Activated naive CD8-positive, alpha-beta T cell treated with anti-CD3 and anti-CD28 coated beads, Interleukin-2, amount 50 U/mL, for 24 hours (primary cell): ENCODE results near the gene SREBF2.
A peak's percentile ranks its signal among the peaks of the same experiment; 100 is the strongest.
"Not testable (repeated sequence)": the region's sequence is repeated elsewhere in the genome, so short reads cannot be mapped to it uniquely, and the experiment has no call there.

Source experiments
- ATAC-seq: fragments of 150-1000 bp; cut with Tn5 transposase; one replicate; pipeline ENCODE4 v1.10.0; 2021
- DNase-seq: peaks from one replicate; pipeline ENCODE4 v3.0.0; 2021
- H3K27ac Mint-ChIP-seq: one replicate; pipeline ENCODE4 v1.8.0; 2021; ENCODE audit warnings: mild to moderate bottlenecking, mixed read lengths
- H3K27me3 Mint-ChIP-seq: one replicate; pipeline ENCODE4 v1.8.0; 2021; ENCODE audit warnings: mixed read lengths
- H3K36me3 Mint-ChIP-seq: one replicate; pipeline ENCODE4 v1.8.0; 2021; ENCODE audit warnings: low read depth, mixed read lengths
- H3K4me1 Mint-ChIP-seq: one replicate; pipeline ENCODE4 v1.8.0; 2021; ENCODE audit warnings: mixed read lengths
- H3K4me3 Mint-ChIP-seq: one replicate; pipeline ENCODE4 v1.8.0; 2021; ENCODE audit warnings: mild to moderate bottlenecking, moderate library complexity, mixed read lengths
- H3K9me3 Mint-ChIP-seq: one replicate; pipeline ENCODE4 v1.8.0; 2021; ENCODE audit warnings: mixed read lengths

SREBF2 gene

DNA sequence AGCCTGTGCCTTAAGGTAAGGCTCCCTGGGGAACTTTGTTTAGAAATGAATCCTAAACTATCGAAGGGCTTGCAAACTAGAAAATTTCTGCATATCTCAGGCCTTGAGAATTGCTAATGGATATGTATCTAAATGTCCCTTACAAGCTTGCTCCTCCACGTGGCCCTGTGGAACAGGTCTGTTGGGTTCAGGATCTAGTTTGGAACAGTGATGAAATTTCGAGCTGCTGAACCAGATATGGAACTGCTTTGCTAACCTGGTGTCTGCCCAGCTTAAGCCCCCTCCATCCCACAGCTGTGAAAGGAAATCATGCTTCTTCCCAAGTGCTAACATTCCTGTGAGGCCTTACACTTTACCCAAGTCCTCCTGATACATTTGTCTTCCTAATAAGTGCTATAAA lies 11.6 kb downstream of the SREBF2 start:
- no peaks in the 10 kb centered on the region for H3K9me3 Mint-ChIP-seq
- peaks cover 76% of the 10 kb centered on the region for H3K4me1 Mint-ChIP-seq
- H3K36me3 Mint-ChIP-seq, result peaks cover 26% of the 10 kb centered on the region
- no peaks in the 10 kb centered on the region for H3K27me3 Mint-ChIP-seq
- H3K27ac Mint-ChIP-seq, result no peak overlapping the region
- no peak overlapping the region for H3K4me3 Mint-ChIP-seq
- DNase-seq, result no peak
- ATAC-seq, result no peak

- Mint-ChIP-seq H3K4me3 (no peak overlapping the region), H3K27me3 (no peaks in the 10 kb centered on the region), H3K9me3 (no peaks in the 10 kb centered on the region), H3K27ac (no peak overlapping the region), H3K4me1 (peaks cover 77% of the 10 kb centered on the region), H3K36me3 (peaks cover 26% of the 10 kb centered on the region)
- no peak for ATAC-seq
- no peak for DNase-seq
Measured at GRCh38 chr22:41845380-41846267, 12.7 kb downstream of the SREBF2 start.

GRCh38 chr22:41846268-41846987 lies 13.5 kb downstream of the SREBF2 start:
- Mint-ChIP-seq H3K36me3 (peaks cover 24% of the 10 kb centered on the region), H3K9me3 (no peaks in the 10 kb centered on the region), H3K4me3 (no peak overlapping the region), H3K4me1 (peaks cover 71% of the 10 kb centered on the region), H3K27ac (peak overlapping the region; percentile 24), H3K27me3 (no peaks in the 10 kb centered on the region)
- ATAC-seq (no peak), DNase-seq (no peak)

DNA sequence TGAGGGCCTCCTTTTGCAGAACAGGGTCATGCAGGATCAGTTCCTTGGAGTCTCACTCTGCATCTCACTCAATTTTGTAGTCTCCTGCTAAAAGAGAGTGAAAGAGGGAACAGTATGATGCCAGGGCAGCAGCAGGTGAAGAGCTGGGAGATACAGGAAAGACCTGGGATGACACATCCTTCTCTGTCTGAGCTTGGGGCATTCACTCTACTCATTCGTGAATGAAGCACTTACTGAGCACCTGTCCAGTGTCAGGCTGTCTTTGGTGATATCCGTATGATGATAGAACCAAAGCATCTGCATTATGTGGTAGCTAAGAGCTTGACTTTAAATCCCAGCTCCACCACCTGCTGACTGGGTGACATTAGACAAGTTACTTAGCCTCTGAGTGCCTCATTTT lies 14.4 kb downstream of the SREBF2 start:
- ATAC-seq, result no peak
- Mint-ChIP-seq H3K36me3 (peaks cover 24% of the 10 kb centered on the region), H3K27ac (peak overlapping the region; percentile 24), H3K27me3 (no peaks in the 10 kb centered on the region), H3K4me3 (no peak overlapping the region), H3K4me1 (peaks cover 66% of the 10 kb centered on the region), H3K9me3 (no peaks in the 10 kb centered on the region)
- no peak for DNase-seq

GRCh38 chr22:41848468-41848867 lies 15.6 kb downstream of the SREBF2 start:
- Mint-ChIP-seq H3K36me3 (peaks cover 25% of the 10 kb centered on the region), H3K4me3 (no peak overlapping the region), H3K27me3 (no peaks in the 10 kb centered on the region), H3K27ac (no peak overlapping the region), H3K9me3 (no peaks in the 10 kb centered on the region), H3K4me1 (peaks cover 60% of the 10 kb centered on the region)
- no peak for ATAC-seq
- no peak for DNase-seq

DNA sequence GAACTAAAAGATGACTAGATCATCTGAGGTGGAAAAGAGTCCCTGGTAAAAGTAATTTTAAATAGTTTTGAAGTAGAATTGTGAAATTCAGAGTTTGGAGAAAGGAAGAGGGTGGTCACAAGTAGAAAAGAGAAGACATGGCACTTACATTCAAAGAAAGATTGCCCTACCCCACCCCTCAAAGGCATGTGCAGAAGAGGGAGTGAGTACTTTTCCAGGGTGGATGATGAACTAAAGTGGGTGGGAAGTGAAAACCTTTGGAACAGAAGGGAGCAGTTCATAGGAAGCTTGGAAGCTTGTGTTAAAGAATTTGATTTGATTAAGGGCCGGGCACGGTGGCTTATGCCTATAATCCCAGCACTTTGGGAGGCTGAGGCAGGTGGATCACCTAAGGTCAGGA lies 23.6 kb downstream of the SREBF2 start:
- H3K4me3 Mint-ChIP-seq, result no peak overlapping the region

DNA sequence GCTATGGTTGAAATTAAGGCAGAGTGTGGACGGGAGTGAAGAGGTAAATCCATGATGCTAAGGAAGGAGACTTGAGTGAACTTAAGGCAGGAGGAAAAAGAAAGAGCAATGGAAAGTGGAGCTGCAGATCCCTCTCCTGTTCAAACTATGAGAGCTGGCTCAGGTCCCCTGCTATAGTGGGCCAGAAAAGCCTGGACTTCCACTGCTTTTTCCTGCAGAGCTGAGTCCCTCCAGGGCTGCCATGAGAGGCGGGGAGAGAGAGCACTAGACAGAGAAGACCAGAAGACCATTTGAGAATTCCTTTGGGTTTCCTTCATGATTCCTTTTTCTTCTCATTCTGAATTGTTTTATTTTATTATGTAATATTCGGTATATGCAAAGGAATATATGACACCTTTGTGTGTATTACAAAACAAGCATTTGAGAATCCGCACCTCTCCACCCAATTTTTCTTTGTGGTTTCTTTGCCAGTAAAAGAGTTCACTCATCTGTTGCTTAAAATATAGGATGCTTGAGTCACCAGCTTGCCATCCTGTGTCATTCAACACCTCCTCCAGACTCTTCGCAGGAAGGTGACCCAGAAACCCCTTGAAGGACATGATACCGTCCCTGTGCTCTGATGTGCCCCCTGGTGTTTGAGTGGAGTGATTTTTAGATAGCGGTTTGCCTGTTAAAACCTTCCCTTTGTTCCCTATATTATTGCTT lies 24.4 kb downstream of the SREBF2 start:
- DNase-seq (peak; percentile 82), ATAC-seq (peak; percentile 65)
- Mint-ChIP-seq H3K36me3 (peaks cover 15% of the 10 kb centered on the region), H3K27ac (peak overlapping the region; percentile 93), H3K4me3 (peak overlapping the region; percentile 58), H3K9me3 (no peaks in the 10 kb centered on the region), H3K27me3 (peaks cover 1% of the 10 kb centered on the region), H3K4me1 (peaks cover 76% of the 10 kb centered on the region)

More for the DNA sequence above, 23.6 kb downstream of the SREBF2 start:
- peaks cover 70% of the 10 kb centered on the region for H3K4me1 Mint-ChIP-seq
- ATAC-seq (no peak), DNase-seq (no peak)
- peak overlapping the region; percentile 93 for H3K27ac Mint-ChIP-seq
- H3K36me3 Mint-ChIP-seq, result peaks cover 15% of the 10 kb centered on the region
- H3K27me3 Mint-ChIP-seq, result peaks cover 1% of the 10 kb centered on the region
- H3K9me3 Mint-ChIP-seq, result no peaks in the 10 kb centered on the region

GRCh38 chr22:41857860-41858199 lies 24.9 kb downstream of the SREBF2 start:
- DNase-seq (no peak), ATAC-seq (no peak)
- Mint-ChIP-seq H3K36me3 (peaks cover 13% of the 10 kb centered on the region), H3K4me3 (peak overlapping the region; percentile 58), H3K27me3 (peaks cover 1% of the 10 kb centered on the region), H3K9me3 (no peaks in the 10 kb centered on the region), H3K27ac (peak overlapping the region; percentile 93), H3K4me1 (peaks cover 80% of the 10 kb centered on the region)

DNA sequence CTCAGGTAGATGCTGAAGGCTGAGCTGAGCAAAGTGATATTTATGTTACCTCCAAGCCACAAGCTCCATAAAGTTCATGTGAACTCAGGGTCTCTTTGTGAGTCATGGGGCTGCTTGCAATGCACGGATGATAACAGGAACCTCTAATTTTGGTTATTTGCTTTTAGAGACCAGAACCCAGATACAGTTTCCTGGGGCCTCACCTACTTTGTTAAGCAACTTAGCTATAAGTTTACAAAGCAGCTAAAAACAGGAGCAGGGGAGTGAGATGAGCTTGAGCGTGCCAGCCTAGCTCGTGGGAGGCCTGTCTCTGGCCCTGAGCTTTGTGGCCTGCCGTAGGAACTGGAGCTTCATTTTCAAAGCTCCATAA lies 29.2 kb downstream of the SREBF2 start:
- ATAC-seq (peak; percentile 51), DNase-seq (peak; percentile 44)
- H3K9me3 Mint-ChIP-seq, result no peaks in the 10 kb centered on the region
- peak overlapping the region; percentile 73 for H3K4me3 Mint-ChIP-seq
- peaks cover 24% of the 10 kb centered on the region for H3K36me3 Mint-ChIP-seq
- H3K4me1 Mint-ChIP-seq, result peaks cover 92% of the 10 kb centered on the region
- peaks cover 1% of the 10 kb centered on the region for H3K27me3 Mint-ChIP-seq
- H3K27ac Mint-ChIP-seq, result peak overlapping the region; percentile 99

GRCh38 chr22:41862530-41863266 lies 29.8 kb downstream of the SREBF2 start:
- peak; percentile 67 for DNase-seq
- H3K9me3 Mint-ChIP-seq, result no peaks in the 10 kb centered on the region
- H3K4me3 Mint-ChIP-seq, result peak overlapping the region; percentile 73
- H3K4me1 Mint-ChIP-seq, result peaks cover 86% of the 10 kb centered on the region
- peak overlapping the region; percentile 99 for H3K27ac Mint-ChIP-seq
- peaks cover 25% of the 10 kb centered on the region for H3K36me3 Mint-ChIP-seq
- ATAC-seq, result peak; percentile 79
- peaks cover 1% of the 10 kb centered on the region for H3K27me3 Mint-ChIP-seq

GRCh38 chr22:41863472-41863871 lies 30.6 kb downstream of the SREBF2 start:
- Mint-ChIP-seq H3K4me1 (peaks cover 79% of the 10 kb centered on the region), H3K4me3 (peak overlapping the region; percentile 73), H3K27ac (peak overlapping the region; percentile 99)

GRCh38 chr22:41868556-41868955 lies 35.7 kb downstream of the SREBF2 start:
- Mint-ChIP-seq H3K4me3 (no peak overlapping the region), H3K9me3 (no peaks in the 10 kb centered on the region), H3K27me3 (no peaks in the 10 kb centered on the region), H3K36me3 (peaks cover 55% of the 10 kb centered on the region), H3K27ac (no peak overlapping the region), H3K4me1 (peaks cover 56% of the 10 kb centered on the region)
- no peak for ATAC-seq
- DNase-seq, result no peak

More at GRCh38 chr22:41863472-41863871, 30.6 kb downstream of the SREBF2 start:
- DNase-seq (no peak), ATAC-seq (no peak)
- H3K36me3 Mint-ChIP-seq, result peaks cover 32% of the 10 kb centered on the region
- H3K27me3 Mint-ChIP-seq, result peaks cover 1% of the 10 kb centered on the region
- no peaks in the 10 kb centered on the region for H3K9me3 Mint-ChIP-seq

DNA sequence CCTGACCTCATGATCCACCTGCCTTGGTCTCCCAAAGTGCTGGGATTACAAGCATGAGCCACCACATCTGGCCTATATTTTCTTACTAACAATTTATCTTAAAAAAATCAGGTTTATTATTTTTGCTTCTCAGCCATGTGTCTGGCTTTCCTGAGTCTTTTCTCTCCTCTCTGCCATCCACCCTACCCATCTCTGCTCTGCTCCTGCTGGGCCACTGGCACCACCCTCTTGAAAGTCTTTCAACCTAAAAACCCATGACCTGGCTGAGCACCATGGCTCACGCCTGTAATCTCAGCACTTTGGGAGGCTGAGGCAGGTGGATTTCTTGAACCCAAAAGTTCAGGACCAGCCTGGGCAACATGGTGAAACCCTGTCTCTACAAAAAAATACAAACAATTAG lies 37.2 kb downstream of the SREBF2 start:
- DNase-seq, ATAC-seq, H3K9me3 Mint-ChIP-seq, H3K27me3 Mint-ChIP-seq, H3K27ac Mint-ChIP-seq, H3K4me3 Mint-ChIP-seq: not testable (repeated sequence)
- Mint-ChIP-seq H3K4me1 (peaks cover 57% of the 10 kb centered on the region), H3K36me3 (peaks cover 66% of the 10 kb centered on the region)

DNA sequence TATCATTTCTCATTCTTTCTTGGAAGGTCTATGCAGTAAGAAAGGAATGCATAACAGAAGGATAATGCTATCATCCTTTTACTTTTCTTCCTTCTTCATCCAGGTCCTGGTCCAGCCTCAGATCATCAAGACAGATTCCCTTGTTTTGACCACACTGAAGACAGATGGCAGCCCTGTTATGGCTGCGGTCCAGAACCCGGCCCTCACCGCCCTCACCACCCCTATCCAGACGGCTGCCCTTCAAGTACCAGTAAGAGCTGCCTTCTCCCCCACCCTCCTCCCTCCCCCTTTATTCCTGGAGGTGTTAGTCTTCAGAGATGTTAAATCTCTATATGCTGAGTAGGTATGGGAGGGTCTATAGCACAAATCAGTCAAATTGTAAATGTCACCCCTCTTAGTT lies 37.9 kb downstream of the SREBF2 start:
- Mint-ChIP-seq H3K4me1 (peaks cover 57% of the 10 kb centered on the region), H3K36me3 (peaks cover 69% of the 10 kb centered on the region), H3K27ac (no peak overlapping the region), H3K4me3 (no peak overlapping the region), H3K27me3 (no peaks in the 10 kb centered on the region), H3K9me3 (no peaks in the 10 kb centered on the region)
- DNase-seq, result no peak
- no peak for ATAC-seq
